ENCODE measurements around the gene POLE2.
"Not testable (repeated sequence)": the region's sequence is repeated elsewhere in the genome, so short reads cannot be mapped to it uniquely, and the experiment has no call there.

POLE2 gene

DNA sequence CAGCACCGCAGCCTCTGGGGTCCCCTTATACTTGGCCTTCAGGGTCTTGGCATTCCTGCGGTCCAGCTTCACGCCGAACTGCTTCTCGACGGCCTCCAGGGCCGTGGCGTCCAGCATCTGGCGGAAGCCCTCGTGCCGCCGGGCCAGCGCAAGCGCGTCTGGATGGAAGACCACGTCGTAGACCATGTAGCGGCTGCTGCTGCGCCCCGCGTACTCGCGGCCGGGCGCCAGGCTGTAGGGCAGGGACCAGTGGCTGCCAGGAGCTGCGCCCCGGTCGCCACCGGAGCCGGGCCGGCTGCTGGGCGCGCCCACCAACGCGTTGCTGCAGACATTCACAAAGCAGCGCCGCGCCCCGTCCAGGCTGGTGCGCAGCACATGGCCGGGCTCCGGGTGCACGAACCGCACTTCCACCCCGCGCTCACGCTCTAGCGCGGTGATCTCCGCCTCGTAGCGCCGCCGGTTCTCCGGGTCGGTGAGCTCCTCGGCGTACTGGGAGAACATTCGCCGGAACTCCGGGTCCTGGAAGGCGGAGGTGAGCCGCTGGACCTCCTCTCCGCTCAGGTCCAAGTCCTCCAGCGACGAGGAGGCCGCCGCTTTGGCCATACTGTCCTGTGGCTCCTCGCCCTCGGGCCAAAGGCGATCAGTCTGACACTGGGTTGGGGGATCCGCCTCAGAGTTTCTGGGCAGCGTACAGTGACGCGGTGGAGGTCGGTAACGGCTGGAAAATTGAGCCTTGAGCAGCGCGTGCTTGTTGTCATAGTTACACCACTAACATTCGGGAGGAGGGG lies 53.3 kb downstream of the POLE2 start, which contains the start of gene DNAAF2:
Gene DNAAF2 (minus strand): TSS at position 698 of the 788 bp plus-strand sequence. CDS start 95 bp downstream, at position 603.
- no peaks in the 10 kb centered on the region for H3K9me3 Mint-ChIP-seq
- H3K27ac Mint-ChIP-seq: peak within 1 kb of the TSS; percentile 98 to 99
- ATAC-seq (peak; percentile 69), DNase-seq (peak; percentile 46 to 70)
- peaks cover 59% of the 10 kb centered on the region for H3K4me1 Mint-ChIP-seq
- H3K27me3 Mint-ChIP-seq: no peaks in the 10 kb centered on the region
- H3K4me3 Mint-ChIP-seq: peak within 1 kb of the TSS; percentile 95 to 100

DNA sequence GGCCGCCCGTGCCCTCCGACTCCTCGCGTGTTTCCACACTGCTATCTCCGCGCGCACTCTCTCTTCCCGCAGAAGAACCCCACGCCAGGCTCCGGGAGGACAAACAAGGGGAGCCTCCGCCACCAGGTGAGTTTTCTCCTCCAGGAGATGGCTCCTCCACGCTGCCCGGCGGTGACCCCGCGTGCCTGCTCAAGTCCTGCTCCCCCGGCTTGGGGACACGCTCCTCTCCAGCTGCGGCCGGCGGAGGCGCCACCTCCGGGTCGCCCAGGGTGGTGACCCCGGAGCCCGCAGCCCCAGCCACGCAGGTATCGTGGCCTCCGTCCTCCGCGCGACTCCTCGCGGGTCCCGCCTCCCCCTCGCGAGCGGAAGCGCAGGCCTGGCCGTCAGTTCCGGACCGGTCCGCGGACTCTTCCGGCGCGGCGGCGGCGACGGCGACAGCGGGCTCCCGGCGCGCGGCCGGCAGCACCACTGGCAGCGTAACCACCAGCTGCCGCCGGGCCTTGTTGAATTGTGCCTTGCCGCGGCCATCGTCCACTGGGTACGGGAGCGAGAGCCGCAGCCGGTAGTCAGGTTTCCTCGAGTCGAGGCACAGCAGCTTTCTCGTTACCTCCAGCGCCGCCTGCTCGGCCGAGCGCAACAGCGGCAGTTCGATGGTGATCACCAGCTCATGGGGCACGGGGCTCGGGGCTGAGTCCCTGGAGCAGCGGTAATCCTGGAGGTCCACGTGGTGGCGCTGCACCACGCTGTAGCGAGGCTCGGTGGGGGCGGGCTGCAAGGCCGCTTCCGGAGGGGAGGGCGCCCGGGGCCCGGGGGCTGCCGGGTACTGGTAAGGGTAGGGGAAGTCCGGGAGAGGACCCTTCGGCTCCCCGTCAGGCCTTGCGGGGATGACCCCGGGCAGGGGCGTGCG lies 54.1 kb downstream of the POLE2 start:
- Mint-ChIP-seq H3K4me3 (peak overlapping the region; percentile 92 to 95), H3K4me1 (peaks cover 65% of the 10 kb centered on the region), H3K27me3 (no peaks in the 10 kb centered on the region), H3K9me3 (no peaks in the 10 kb centered on the region), H3K27ac (peak overlapping the region; percentile 95 to 99)
- DNase-seq (peak; percentile 96 to 97), ATAC-seq (peak; percentile 90)

DNA sequence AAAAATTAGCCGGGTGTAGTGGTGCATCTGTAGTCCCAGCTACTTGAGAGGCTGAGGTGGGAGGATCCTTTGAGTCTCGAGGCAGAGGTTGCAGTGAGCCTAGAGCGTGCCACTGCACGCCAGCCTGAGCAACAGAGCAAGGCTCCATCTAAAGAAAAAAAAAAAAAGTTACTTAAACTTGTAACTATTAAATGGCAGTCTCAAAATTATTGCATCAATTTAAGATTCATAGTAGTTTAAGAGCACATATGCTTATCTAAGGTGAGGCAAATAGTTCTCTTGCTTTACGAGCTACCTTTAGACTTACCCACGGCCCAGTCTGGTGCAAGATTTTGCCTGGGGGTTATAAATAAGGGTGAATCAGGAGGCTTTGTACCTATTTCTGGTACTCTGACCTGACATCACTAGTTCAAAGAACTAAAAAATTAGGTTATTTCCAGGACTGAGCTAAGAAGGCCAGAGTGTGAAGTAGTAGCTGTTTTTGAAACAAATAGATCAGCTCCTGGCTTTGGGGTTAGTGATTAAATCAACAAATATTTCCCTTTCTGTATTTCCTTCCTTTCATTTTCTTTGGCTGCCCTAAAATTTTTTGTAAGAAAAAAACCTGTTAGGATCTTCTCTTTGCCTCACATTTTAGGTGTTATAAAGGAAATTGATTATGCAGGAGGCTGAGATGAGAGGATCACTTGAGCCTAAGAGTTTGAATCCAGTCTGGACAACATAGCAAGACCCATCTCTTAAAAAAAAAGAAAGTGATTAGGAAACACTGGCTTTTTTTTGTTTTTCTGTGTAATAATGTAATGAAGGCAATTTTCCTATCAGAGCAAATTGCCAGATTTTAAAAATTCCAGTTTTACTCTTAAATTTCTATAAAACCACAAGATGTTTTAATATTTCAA lies 63.8 kb downstream of the POLE2 start:
- H3K27me3 Mint-ChIP-seq: no peaks in the 10 kb centered on the region
- H3K9me3 Mint-ChIP-seq: no peaks in the 10 kb centered on the region
- H3K4me1 Mint-ChIP-seq: peaks cover 50% of the 10 kb centered on the region
- H3K4me3 Mint-ChIP-seq: peak overlapping the region; percentile 57 to 93
- DNase-seq (no peak), ATAC-seq (peak; percentile 13)
- peak overlapping the region; percentile 34 to 52 for H3K27ac Mint-ChIP-seq

DNA sequence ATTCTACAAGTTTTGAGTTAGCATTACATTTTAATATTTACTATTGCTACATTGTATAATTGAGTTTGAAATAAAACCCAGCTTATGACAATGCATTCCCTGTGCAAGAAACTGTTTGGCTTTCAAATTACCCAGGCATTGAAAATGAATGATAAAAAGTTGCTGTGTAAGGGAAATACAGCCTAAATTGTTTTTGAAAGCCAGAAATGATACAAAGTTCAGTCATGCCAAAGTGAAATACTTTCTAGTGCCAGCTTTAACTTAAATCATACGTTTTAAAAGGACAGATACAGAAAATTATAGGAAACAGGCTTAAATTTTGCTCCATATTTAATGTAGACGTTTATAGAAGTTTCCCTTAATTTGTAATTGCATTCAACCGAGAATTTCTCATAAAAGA lies 64.6 kb downstream of the POLE2 start:
- no peak for ATAC-seq
- H3K27me3 Mint-ChIP-seq: no peaks in the 10 kb centered on the region
- no peaks in the 10 kb centered on the region for H3K9me3 Mint-ChIP-seq
- no peak for DNase-seq
- H3K4me1 Mint-ChIP-seq: peaks cover 50% of the 10 kb centered on the region
- H3K27ac Mint-ChIP-seq: no peak overlapping the region
- H3K4me3 Mint-ChIP-seq: peak overlapping the region; percentile 57 to 93

DNA sequence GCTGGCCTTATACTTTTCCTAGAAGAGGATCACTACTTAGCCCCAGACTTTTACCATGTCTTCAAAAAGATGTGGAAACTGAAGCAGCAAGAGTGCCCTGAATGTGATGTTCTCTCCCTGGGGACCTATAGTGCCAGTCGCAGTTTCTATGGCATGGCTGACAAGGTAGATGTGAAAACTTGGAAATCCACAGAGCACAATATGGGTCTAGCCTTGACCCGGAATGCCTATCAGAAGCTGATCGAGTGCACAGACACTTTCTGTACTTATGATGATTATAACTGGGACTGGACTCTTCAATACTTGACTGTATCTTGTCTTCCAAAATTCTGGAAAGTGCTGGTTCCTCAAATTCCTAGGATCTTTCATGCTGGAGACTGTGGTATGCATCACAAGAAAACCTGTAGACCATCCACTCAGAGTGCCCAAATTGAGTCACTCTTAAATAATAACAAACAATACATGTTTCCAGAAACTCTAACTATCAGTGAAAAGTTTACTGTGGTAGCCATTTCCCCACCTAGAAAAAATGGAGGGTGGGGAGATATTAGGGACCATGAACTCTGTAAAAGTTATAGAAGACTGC lies 65.9 kb downstream of the POLE2 start:
- peaks cover 54% of the 10 kb centered on the region for H3K4me1 Mint-ChIP-seq

DNA sequence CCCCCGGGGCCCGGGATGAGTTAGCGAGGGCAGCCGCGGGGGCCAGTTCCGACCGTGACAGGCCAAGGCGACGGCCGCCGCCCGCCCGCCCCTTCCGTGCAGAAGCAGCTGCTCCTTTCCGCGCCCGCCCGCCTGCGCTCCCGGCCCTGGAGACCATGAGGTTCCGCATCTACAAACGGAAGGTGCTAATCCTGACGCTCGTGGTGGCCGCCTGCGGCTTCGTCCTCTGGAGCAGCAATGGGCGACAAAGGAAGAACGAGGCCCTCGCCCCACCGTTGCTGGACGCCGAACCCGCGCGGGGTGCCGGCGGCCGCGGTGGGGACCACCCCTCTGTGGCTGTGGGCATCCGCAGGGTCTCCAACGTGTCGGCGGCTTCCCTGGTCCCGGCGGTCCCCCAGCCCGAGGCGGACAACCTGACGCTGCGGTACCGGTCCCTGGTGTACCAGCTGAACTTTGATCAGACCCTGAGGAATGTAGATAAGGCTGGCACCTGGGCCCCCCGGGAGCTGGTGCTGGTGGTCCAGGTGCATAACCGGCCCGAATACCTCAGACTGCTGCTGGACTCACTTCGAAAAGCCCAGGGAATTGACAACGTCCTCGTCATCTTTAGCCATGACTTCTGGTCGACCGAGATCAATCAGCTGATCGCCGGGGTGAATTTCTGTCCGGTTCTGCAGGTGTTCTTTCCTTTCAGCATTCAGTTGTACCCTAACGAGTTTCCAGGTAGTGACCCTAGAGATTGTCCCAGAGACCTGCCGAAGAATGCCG lies 66.7 kb downstream of the POLE2 start:
- H3K27me3 Mint-ChIP-seq: no peaks in the 10 kb centered on the region
- DNase-seq (peak in 1 of 2 donors; percentile 76), ATAC-seq (peak; percentile 48)
- H3K4me3 Mint-ChIP-seq: peak overlapping the region; percentile 93 to 96
- H3K4me1 Mint-ChIP-seq: peaks cover 52% of the 10 kb centered on the region
- no peaks in the 10 kb centered on the region for H3K9me3 Mint-ChIP-seq
- H3K27ac Mint-ChIP-seq: peak overlapping the region; percentile 78 to 99

More for the DNA sequence above, 65.9 kb downstream of the POLE2 start:
- peak overlapping the region; percentile 78 to 99 for H3K27ac Mint-ChIP-seq
- H3K4me3 Mint-ChIP-seq: peak overlapping the region; percentile 93 to 96
- no peaks in the 10 kb centered on the region for H3K27me3 Mint-ChIP-seq
- H3K9me3 Mint-ChIP-seq: no peaks in the 10 kb centered on the region
- DNase-seq (no peak), ATAC-seq (no peak)

DNA sequence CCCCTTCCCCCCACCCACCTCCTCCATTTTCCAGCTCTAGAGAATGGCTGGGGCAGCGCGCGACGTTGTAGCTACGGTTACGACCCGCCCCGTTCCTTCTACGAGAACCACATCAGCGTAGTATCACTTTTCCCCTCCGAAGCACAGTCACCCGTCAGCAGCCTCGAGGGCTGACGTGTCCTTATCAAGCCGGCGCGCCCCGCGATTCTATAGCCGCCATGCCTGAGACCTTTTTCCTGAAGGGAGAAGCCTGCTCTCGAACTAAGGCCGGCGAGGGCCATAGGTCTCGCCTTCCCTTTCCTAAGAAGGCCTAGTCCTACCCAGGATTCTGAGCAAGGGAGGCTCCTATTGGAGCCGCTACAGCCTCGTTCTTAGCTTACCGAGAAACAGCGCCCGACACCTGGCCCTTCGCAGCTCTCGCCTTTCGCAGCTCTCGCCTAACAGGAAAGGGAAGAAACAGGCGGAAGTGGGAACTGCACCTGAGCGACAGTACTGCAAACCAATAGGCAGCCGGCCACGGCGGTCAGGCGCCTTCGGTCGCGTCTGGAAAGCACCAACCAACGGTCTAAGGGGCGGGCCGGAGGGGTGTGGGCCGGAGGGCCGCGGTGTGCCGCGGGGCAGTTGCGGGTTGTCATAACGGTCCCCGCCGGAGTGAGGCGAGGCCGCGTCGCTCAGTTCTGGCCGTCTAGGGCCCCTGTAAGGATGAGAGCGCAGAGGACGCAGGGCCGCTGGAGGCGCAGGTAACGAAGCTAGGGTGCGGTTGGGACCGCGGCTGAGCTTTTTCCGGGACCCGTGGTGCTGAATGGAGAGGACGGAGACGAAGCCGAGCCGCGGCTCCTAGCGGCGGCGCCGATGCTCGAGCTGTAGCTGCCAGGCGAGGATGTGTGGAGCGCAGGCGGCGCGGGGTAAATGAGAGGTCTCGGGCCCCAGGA lies 67.6 kb downstream of the POLE2 start, which contains the start of the genes MGAT2 and RPL36AL:
Gene MGAT2 (plus strand): TSS at position 618 of the 932 bp plus-strand sequence. CDS start 470 bp downstream, outside the sequence.
Gene RPL36AL (minus strand): TSS at position 445 of the 932 bp plus-strand sequence. CDS start 1,522 bp downstream, outside the sequence.
- peak within 1 kb of the TSS; percentile 99 for H3K27ac Mint-ChIP-seq
- no peaks in the 10 kb centered on the region for H3K9me3 Mint-ChIP-seq
- H3K4me3 Mint-ChIP-seq: peak within 1 kb of the TSS; percentile 93 to 96
- H3K4me1 Mint-ChIP-seq: peaks cover 48% of the 10 kb centered on the region
- no peaks in the 10 kb centered on the region for H3K27me3 Mint-ChIP-seq
- DNase-seq (peak; percentile 95 to 97), ATAC-seq (peak; percentile 91)

DNA sequence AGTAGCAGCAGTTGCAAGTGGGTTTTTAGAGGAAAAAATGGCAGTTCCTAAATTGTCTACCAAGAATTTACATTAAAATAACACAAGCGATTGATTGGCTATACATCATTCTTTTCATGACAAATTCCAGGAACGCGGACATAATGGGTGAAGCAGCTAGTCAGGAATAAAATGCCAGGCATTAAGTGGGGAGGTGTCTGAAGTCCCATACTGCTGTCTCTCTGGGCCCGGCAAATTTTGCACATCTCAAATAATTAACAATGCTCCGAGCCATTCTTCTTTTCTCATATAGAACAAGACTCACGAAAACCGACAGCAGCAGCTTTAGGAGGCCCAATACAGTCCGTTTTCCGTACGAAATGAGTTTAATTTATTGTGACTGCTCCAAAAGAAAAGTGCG lies 68.3 kb downstream of the POLE2 start:
- H3K4me1 Mint-ChIP-seq: peaks cover 47% of the 10 kb centered on the region
- H3K9me3 Mint-ChIP-seq: no peaks in the 10 kb centered on the region
- no peak for DNase-seq
- ATAC-seq: no peak
- peak overlapping the region; percentile 93 to 96 for H3K4me3 Mint-ChIP-seq
- peak overlapping the region; percentile 99 for H3K27ac Mint-ChIP-seq
- H3K27me3 Mint-ChIP-seq: no peaks in the 10 kb centered on the region

DNA sequence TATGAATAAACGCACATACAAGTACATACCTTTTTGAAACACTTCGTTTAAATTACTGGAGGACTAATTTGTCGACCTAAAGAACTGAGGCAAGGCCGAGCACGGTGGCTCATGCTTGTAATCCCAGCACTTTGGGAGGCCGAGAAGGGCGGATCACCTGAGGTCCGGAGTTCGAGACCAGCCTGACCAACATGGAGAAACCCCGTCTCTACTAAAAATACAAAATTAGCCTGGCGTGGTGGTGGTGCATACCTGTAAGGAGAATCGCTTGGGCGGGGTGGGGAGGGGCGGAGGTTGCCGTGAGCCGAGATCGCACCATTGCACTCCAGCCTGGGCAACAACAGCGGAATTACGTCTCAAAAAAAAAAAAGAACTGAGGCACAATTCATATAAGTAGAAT lies 68.7 kb downstream of the POLE2 start:
- DNase-seq, H3K27me3 Mint-ChIP-seq, ATAC-seq, H3K9me3 Mint-ChIP-seq: not testable (repeated sequence)
- Mint-ChIP-seq H3K4me3 (peak overlapping the region; percentile 93 to 96), H3K4me1 (peaks cover 46% of the 10 kb centered on the region), H3K27ac (peak overlapping the region; percentile 59 to 99)

DNA sequence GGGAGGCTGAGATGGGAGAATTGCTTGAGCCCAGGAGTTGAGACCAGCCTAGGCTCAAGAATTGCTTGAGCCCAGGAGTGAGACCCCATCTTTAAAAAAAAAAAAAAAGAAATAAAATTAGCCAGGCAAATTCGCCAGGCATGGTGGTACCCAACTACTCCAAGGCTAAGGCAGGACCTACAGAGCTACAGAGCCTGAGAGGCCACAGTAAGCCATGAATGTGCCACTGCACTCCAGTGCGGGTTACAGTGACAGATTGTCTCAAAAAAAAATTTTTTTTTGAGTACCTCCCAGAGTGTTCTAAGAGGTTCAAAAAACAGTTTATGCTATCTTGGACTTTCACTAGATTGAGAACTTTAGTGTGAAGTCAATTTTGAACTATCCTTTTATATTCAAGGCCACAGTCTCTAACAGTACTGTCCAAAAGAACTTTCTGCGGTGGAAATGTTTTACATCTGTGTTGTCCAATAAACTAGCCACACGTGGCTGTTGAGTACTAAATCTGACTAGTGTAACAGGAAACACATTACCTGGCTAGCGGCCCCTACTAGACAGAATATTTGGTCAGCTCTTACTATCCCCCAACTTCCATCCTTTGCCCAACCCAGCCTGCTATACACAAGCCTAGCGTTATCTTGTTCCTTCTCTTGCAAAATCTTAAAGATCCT lies 70.0 kb downstream of the POLE2 start:
- peak overlapping the region in 1 of 2 donors; percentile 33 for H3K4me3 Mint-ChIP-seq
- no peak for DNase-seq

DNA sequence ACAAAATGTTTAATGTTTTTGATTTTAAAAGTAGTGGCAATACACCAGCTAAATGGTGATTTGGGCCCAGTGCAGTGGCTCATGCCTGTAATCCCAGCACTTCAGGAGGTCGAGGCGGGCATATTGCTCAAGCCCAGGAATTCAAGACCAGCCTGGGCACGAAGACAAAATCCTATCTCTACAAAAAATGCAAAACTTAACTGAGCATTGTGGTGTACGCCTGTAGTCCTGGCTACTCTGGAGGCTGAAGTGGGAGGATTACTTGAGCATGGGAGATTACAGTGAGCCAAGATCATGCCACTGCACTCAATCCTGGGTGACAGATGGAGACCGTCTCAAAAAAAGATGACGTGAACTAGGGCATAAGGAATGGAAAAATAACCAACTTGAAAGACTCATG lies 72.2 kb downstream of the POLE2 start:
- ATAC-seq (no peak), DNase-seq (no peak)
- Mint-ChIP-seq H3K4me3 (no peak overlapping the region), H3K27ac (no peak overlapping the region), H3K27me3 (no peaks in the 10 kb centered on the region), H3K4me1 (peaks cover 33% of the 10 kb centered on the region), H3K9me3 (no peaks in the 10 kb centered on the region)

More for the DNA sequence above, 70.0 kb downstream of the POLE2 start:
- no peaks in the 10 kb centered on the region for H3K9me3 Mint-ChIP-seq
- no peaks in the 10 kb centered on the region for H3K27me3 Mint-ChIP-seq
- peak overlapping the region in 1 of 2 donors; percentile 54 for H3K27ac Mint-ChIP-seq
- ATAC-seq: no peak
- H3K4me1 Mint-ChIP-seq: peaks cover 36% of the 10 kb centered on the region

DNA sequence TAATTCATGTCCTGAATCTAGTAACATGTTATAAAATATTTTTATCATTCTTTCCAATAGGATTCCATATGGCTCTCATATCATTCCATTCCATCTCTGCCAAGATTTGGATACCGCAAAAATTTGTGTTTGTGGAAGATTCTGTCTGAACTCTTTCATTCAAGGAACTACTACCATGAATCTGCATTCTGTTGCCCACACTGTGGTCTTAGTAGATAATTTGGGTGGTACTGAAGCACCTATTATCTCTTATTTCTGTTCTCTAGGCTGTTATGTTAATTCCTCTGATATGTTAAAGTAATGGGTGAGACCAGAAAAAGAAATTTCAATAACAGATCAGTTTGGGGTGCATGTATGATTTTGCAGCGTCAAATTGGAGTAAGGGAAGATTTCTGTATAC lies 73.8 kb downstream of the POLE2 start:
- H3K9me3 Mint-ChIP-seq: no peaks in the 10 kb centered on the region
- DNase-seq (no peak), ATAC-seq (no peak)
- H3K27ac Mint-ChIP-seq: no peak overlapping the region
- H3K4me3 Mint-ChIP-seq: no peak overlapping the region
- H3K27me3 Mint-ChIP-seq: no peaks in the 10 kb centered on the region
- peaks cover 32% of the 10 kb centered on the region for H3K4me1 Mint-ChIP-seq
